NOMO-1 treated with DMSO at 0.1 percent for 48 hours (cell line): ENCODE measurements around the gene PPM1F.
A peak's percentile ranks its signal among the peaks of the same experiment; 100 is the strongest.

Experiments used
- DNase-seq: peaks from one replicate; lab custom pipeline; 2025; ENCODE audit not compliant: unreplicated experiment; lab: John Stamatoyannopoulos, UW

PPM1F gene

GRCh38 chr22:21975854-21976345, 23.3 kb upstream of the PPM1F start:
- no peak for DNase-seq

GRCh38 chr22:21975273-21975672, 22.6 kb upstream of the PPM1F start:
- DNase-seq = no peak

- no peak for DNase-seq
Measured at GRCh38 chr22:21974058-21974649, 21.5 kb upstream of the PPM1F start.

- no peak for DNase-seq
Measured at GRCh38 chr22:21972806-21973205, 20.2 kb upstream of the PPM1F start.

GRCh38 chr22:21972293-21972779, 19.7 kb upstream of the PPM1F start:
- DNase-seq = peak; percentile 24

GRCh38 chr22:21971858-21972275, 19.2 kb upstream of the PPM1F start:
- DNase-seq = no peak

GRCh38 chr22:21970800-21971617, 18.4 kb upstream of the PPM1F start:
- no peak for DNase-seq

- no peak for DNase-seq
Measured at GRCh38 chr22:21970037-21970799, 17.6 kb upstream of the PPM1F start.

GRCh38 chr22:21968452-21969129, 15.9 kb upstream of the PPM1F start:
- DNase-seq = no peak

- no peak for DNase-seq
Measured at GRCh38 chr22:21967693-21968271, 15.1 kb upstream of the PPM1F start.

- DNase-seq = no peak
Measured at GRCh38 chr22:21966643-21967516, 14.2 kb upstream of the PPM1F start.

- DNase-seq = no peak
Measured at GRCh38 chr22:21965762-21966288, 13.2 kb upstream of the PPM1F start.

- no peak for DNase-seq
Measured at GRCh38 chr22:21964918-21965484, 12.4 kb upstream of the PPM1F start.

- DNase-seq = no peak
Measured at GRCh38 chr22:21964234-21964633, 11.6 kb upstream of the PPM1F start.

- DNase-seq = no peak
Measured at GRCh38 chr22:21963790-21964211, 11.2 kb upstream of the PPM1F start.

- DNase-seq = no peak
Measured at GRCh38 chr22:21963286-21963685, 10.6 kb upstream of the PPM1F start.

- DNase-seq = no peak
Measured at GRCh38 chr22:21962655-21962949, 10.0 kb upstream of the PPM1F start.

- no peak for DNase-seq
Measured at GRCh38 chr22:21961886-21962654, 9.4 kb upstream of the PPM1F start.
